ENCODE data around the gene ASIC1. TPM values are rescaled to one million over a fixed set of nuclear protein-coding genes. Genes with fewer than 3 reads are reported as not detected.

The ASIC1 gene
- total and polyA plus RNA-seq, 2 of the 4 experiments (the other 2 are of a cell fraction): 1.6 to 9.9 TPM

DNA sequence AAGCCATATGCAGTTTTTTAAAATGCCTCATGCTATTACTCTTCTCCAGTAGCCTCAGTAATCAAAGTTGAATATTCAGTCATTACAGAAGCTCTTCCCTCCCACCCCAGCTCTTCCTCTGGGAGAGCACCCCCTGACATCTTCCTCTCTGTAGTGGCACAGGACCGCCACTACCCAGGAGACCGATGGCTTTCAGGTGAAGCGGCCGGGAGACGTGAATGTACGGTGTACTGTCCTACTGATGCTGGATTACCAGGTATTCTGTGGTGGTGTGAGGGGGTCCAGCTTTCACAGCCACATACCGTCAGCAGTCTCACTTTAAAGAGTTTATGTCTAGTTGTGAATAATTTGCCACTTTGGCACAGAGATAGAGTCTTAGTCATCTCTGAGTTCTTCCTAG is 32.3 kb downstream of the ASIC1 start:
- no peak overlapping the region for H3K4me2 ChIP-seq (ENCODE audit: low read depth, low read length)
- ATAC-seq (ENCODE audit: low read depth): no peak
- H3K56ac ChIP-seq (ENCODE audit: extremely low read depth, insufficient read depth, low read length): no peak overlapping the region
- no peak overlapping the region for H4K8ac ChIP-seq (ENCODE audit: low read depth in 2 of 2, low read length in 2 of 2)
- H4K5ac ChIP-seq (ENCODE audit: low read depth, low read length): no peak overlapping the region
- no peak overlapping the region for H2BK120ac ChIP-seq (ENCODE audit: low read depth, low read length)
- H3K27me3 ChIP-seq (ENCODE audit: control insufficient read depth, insufficient read depth, low read length): no peaks in the 10 kb centered on the region
- WGBS, 2 experiments (ENCODE audit: extremely low coverage in 2 of 2, insufficient read length in 1 of 2): no CpG with 5 or more reads among the region's 7 CpGs
- no peak overlapping the region for H3K4me3 ChIP-seq (ENCODE audit: insufficient read depth, low read depth, low read length)
- H2BK15ac ChIP-seq (ENCODE audit: low read depth, low read length): no peak overlapping the region
- no peak for DNase-seq
- no peak overlapping the region for H3K23ac ChIP-seq (ENCODE audit: low read depth, low read length)
- H3K18ac ChIP-seq (ENCODE audit: low read depth, low read length): no peak overlapping the region
- TF ChIP-seq BHLHE40 (IDR thresholded peaks at IDR 0.05; ENCODE audit: low read depth, low read length): no peak
- no peak for TF ChIP-seq RCOR1 (IDR thresholded peaks at IDR 0.05; ENCODE audit: insufficient replicate concordance, low read length)
- no peak for TF ChIP-seq RAD21 (IDR thresholded peaks at IDR 0.05; ENCODE audit: low read length)
- no peak for TF ChIP-seq MXI1 (IDR thresholded peaks at IDR 0.05; ENCODE audit: borderline replicate concordance, low read depth, low read length)
- no peak overlapping the region for H3K27ac ChIP-seq (ENCODE audit: insufficient read depth, low read length)
- no peak overlapping the region for H3K4ac ChIP-seq (ENCODE audit: low read depth, low read length)
- ChIA-PET POLR2A (ENCODE audit: unreplicated experiment) (no interaction called here), CTCF (interaction anchor here (0.5 kb wide), 1 partner anchor 95 kb away, joined by 4 read pairs; no protein-coding TSS in a partner anchor)
- H2BK5ac ChIP-seq (ENCODE audit: low read depth, low read length, poor library complexity, severe bottlenecking): no peak overlapping the region
- H4K91ac ChIP-seq (ENCODE audit: insufficient read depth, low read depth, low read length): no peak overlapping the region
- no peak overlapping the region for H2AK9ac ChIP-seq (replicated peaks; ENCODE audit: low read depth, low read length, poor library complexity)
- H3K9me1 ChIP-seq (ENCODE audit: insufficient read depth, low read length): no peaks in the 10 kb centered on the region
- dilution Hi-C loops (cut with HindIII; ENCODE audit: low sequenced_read_pairs, unreplicated experiment): no loop called here
- H3K9ac ChIP-seq (ENCODE audit: low read depth, low read length): no peak overlapping the region
- peaks cover 25% of the 10 kb centered on the region for H4K20me1 ChIP-seq (ENCODE audit: insufficient read depth, low read length)
- peaks cover 13 to 39% of the 10 kb centered on the region in 2 experiments for H3K79me1 ChIP-seq (ENCODE audit: low read depth in 1 of 2, low read length in 2 of 2)
- BruUV-seq (replicated peaks): no TSS peak
- no peak overlapping the region for H2AK5ac ChIP-seq (ENCODE audit: low read depth, low read length)
- H2BK20ac ChIP-seq (ENCODE audit: low read depth, low read length): no peak overlapping the region
- no peak overlapping the region for H2AFZ ChIP-seq (replicated peaks; ENCODE audit: low read length, poor library complexity)
- no peaks in the 10 kb centered on the region for H3K9me3 ChIP-seq (ENCODE audit: control insufficient read depth, insufficient read depth, low read length)
- H3K14ac ChIP-seq (replicated peaks; ENCODE audit: low read depth, low read length): no peak overlapping the region
- peaks cover 49% of the 10 kb centered on the region for H3K36me3 ChIP-seq (ENCODE audit: control insufficient read depth, insufficient read depth, low read length)
- peaks cover 5% of the 10 kb centered on the region for H3K4me1 ChIP-seq (ENCODE audit: control insufficient read depth, insufficient read depth, low read length)
- in situ Hi-C loops (cut with MboI; ENCODE audit: low sequenced_read_pairs): no loop called here
- intact Hi-C loops (cut with micrococcal nuclease): loop anchor here (5.0 kb wide), 1 partner anchor 78 kb away; the partner anchor contains the start of gene CERS5

All from IMR-90 (cell line).